Fibroblast of lung (primary cell): ENCODE measurements around the gene GRM8. TPM values are rescaled to one million over a fixed set of nuclear protein-coding genes. Genes with fewer than 3 reads are reported as not detected.
"Not testable (repeated sequence)": the region's sequence is repeated elsewhere in the genome, so short reads cannot be mapped to it uniquely, and the experiment has no call there.

ENCODE experiments used
- DNase-seq, 2 donors: peaks; one replicate each; pipeline versions ENCODE4 v3.0.0 to v3.0.0-alpha.2; 2010; ENCODE audit warnings: low read depth in 2 of 2
- H2AFZ ChIP-seq: 2 replicates; pipeline ENCODE4 v1.5.1; 2012; ENCODE audit warnings: low read length, control low read depth, inconsistent platforms
- H3K27ac ChIP-seq: 2 replicates; pipeline ENCODE4 v1.5.1; 2011; ENCODE audit warnings: low read length, control low read depth; ENCODE audit not compliant: insufficient read depth
- H3K27me3 ChIP-seq: 2 replicates; pipeline ENCODE4 v1.5.1; 2011; ENCODE audit warnings: mild to moderate bottlenecking, low read length; ENCODE audit not compliant: control insufficient read depth, insufficient read depth
- H3K36me3 ChIP-seq: 2 replicates; pipeline ENCODE4 v1.5.1; 2011; ENCODE audit warnings: low read length; ENCODE audit not compliant: control insufficient read depth, insufficient read depth
- H3K4me1 ChIP-seq: 2 replicates; pipeline ENCODE4 v1.5.1; 2011; ENCODE audit warnings: low read length; ENCODE audit not compliant: control insufficient read depth, insufficient read depth; ENCODE audit errors: extremely low read depth
- H3K4me2 ChIP-seq: 2 replicates; pipeline ENCODE4 v1.5.1; 2011; ENCODE audit warnings: low read length, control low read depth; ENCODE audit not compliant: insufficient read depth; ENCODE audit errors: extremely low read depth
- H3K4me3 ChIP-seq, 4 experiments: fragments of 200-600 bp in 1 of 4; sonication (generic) in 1 of 4; replicated peaks in 1 of 4; 2 replicates each; pipeline ENCODE4 v1.5.1; 2011 to 2016; ENCODE audit warnings: low read length in 4 of 4, low read depth in 3 of 4, mild to moderate bottlenecking in 3 of 4, control low read depth in 2 of 4, inconsistent platforms in 1 of 4, mixed read lengths in 1 of 4; ENCODE audit not compliant: insufficient read depth in 1 of 4; ENCODE audit errors: control extremely low read depth in 1 of 4
- H3K79me2 ChIP-seq: 2 replicates; pipeline ENCODE4 v1.5.1; 2012; ENCODE audit warnings: mild to moderate bottlenecking, low read length, inconsistent platforms; ENCODE audit not compliant: control insufficient read depth, insufficient read depth
- H3K9ac ChIP-seq: 2 replicates; pipeline ENCODE4 v1.5.1; 2011; ENCODE audit warnings: mild to moderate bottlenecking, low read length, control low read depth; ENCODE audit not compliant: insufficient read depth
- H3K9me3 ChIP-seq: 2 replicates; pipeline ENCODE4 v1.5.1; 2012; ENCODE audit warnings: low read depth, low read length; ENCODE audit not compliant: control insufficient read depth, insufficient read depth
- H4K20me1 ChIP-seq: 2 replicates; pipeline ENCODE4 v1.5.1; 2011; ENCODE audit warnings: low read length; ENCODE audit not compliant: control insufficient read depth, insufficient read depth; ENCODE audit errors: extremely low read depth
- polyA plus RNA-seq, 2 donors: library from polyadenylated mRNA; depleted of rRNA in 1 of 2; stranded (reverse) in 1 of 2; unstranded in 1 of 2; fragments of >200 nt; gene quantifications; 2 replicates each; pipeline ENCODE4 v1.2.1, GENCODE V29; 2011 to 2012; ENCODE audit warnings: missing spikeins in 1 of 2
- total RNA-seq: library from RNA; depleted of rRNA; stranded (reverse); fragments of >200 nt; gene quantifications from 2 replicates; pipeline ENCODE4 v1.2.1, GENCODE V29; 2014

Gene GRM8
- total and polyA plus RNA-seq, 2 donors (not counting 1 experiment from before 2014, with no cell fraction given) = not detected

- H2AFZ ChIP-seq, H3K9ac ChIP-seq, H3K79me2 ChIP-seq, H4K20me1 ChIP-seq, DNase-seq, H3K27ac ChIP-seq, H3K4me1 ChIP-seq, H3K36me3 ChIP-seq, H3K9me3 ChIP-seq, H3K4me3 ChIP-seq, H3K4me2 ChIP-seq, H3K27me3 ChIP-seq: not testable (repeated sequence)
Measured at GRCh38 chr7:126905255-126905654, 347.5 kb downstream of the GRM8 start.

- not testable (repeated sequence) for H3K9me3 ChIP-seq, H3K4me2 ChIP-seq, H3K4me3 ChIP-seq
Measured at GRCh38 chr7:126901041-126901765, 351.5 kb downstream of the GRM8 start.

DNA sequence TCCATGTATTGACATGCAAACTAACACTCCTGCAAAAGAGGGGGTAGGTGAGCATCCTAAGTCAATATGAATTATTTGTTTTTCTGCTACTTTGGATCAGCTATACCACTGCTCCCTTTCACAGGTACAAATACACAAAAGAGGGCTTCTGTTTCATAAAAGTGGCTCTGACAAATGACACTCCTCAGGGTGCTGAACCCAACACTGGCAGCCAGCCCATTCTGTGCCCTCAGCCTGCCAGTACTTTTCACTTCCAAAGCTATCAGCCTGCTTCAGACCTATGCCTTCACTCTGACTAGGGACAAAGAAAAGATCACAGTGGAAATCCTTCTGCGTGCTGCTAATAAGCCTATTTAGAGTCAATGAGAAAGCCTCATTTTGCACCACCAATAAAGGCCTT is 364.8 kb downstream of the GRM8 start:
- not testable (repeated sequence) for H3K4me3 ChIP-seq, DNase-seq, H3K79me2 ChIP-seq, H3K27me3 ChIP-seq, H2AFZ ChIP-seq, H3K9ac ChIP-seq, H3K9me3 ChIP-seq, H3K27ac ChIP-seq, H3K4me1 ChIP-seq, H4K20me1 ChIP-seq, H3K4me2 ChIP-seq, H3K36me3 ChIP-seq

More at GRCh38 chr7:126901041-126901765, 351.5 kb downstream of the GRM8 start:
- not testable (repeated sequence) for H3K79me2 ChIP-seq, DNase-seq, H3K4me1 ChIP-seq, H3K27ac ChIP-seq, H3K9ac ChIP-seq, H3K36me3 ChIP-seq, H3K27me3 ChIP-seq, H2AFZ ChIP-seq, H4K20me1 ChIP-seq

GRCh38 chr7:126887560-126887959 is 365.2 kb downstream of the GRM8 start:
- not testable (repeated sequence) for H2AFZ ChIP-seq, H3K27ac ChIP-seq, H4K20me1 ChIP-seq, H3K9me3 ChIP-seq, H3K4me1 ChIP-seq, H3K36me3 ChIP-seq, H3K4me2 ChIP-seq, DNase-seq, H3K4me3 ChIP-seq, H3K9ac ChIP-seq, H3K27me3 ChIP-seq, H3K79me2 ChIP-seq

GRCh38 chr7:126882730-126883129 is 370.0 kb downstream of the GRM8 start:
- H2AFZ ChIP-seq, H3K27me3 ChIP-seq, H3K4me2 ChIP-seq, H3K27ac ChIP-seq, H3K36me3 ChIP-seq, DNase-seq, H3K4me3 ChIP-seq, H3K4me1 ChIP-seq, H3K9ac ChIP-seq, H4K20me1 ChIP-seq, H3K9me3 ChIP-seq, H3K79me2 ChIP-seq: not testable (repeated sequence)

DNA sequence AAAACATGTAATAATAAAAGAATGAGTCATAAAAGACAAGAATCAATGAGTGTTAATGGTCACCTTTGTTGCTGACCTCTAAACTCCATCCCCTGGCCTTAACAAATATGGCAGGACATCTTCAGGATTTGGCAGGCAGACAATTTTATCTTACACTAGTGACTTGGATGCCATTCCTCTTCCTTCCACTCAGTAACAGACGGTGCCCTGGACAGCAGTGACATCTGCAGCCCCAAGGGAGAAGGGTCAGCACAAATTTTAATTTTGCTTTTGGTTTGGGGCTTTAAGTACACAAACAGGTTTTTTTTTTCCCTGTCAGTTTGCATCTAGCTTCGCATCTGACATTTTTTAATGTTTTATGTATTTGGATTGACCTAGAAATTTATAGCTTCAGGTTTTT is 370.8 kb downstream of the GRM8 start:
- not testable (repeated sequence) for H3K4me3 ChIP-seq, H2AFZ ChIP-seq, H3K79me2 ChIP-seq, H3K9me3 ChIP-seq, H4K20me1 ChIP-seq, H3K27me3 ChIP-seq, H3K4me1 ChIP-seq, DNase-seq, H3K36me3 ChIP-seq, H3K9ac ChIP-seq, H3K4me2 ChIP-seq, H3K27ac ChIP-seq
